Prostate gland (tissue), 2 donors: ENCODE data around the gene ZNF581. TPM values are rescaled to one million over a fixed set of nuclear protein-coding genes. Genes with fewer than 3 reads are reported as not detected.

Source experiments
- DNase-seq: peaks from one replicate; pipeline ENCODE4 v3.0.0-alpha.2; 2019; ENCODE audit warnings: low spot score
- H3K27ac ChIP-seq, 2 donors: fragments of 200-600 bp; sonication (generic); 2 replicates each; pipeline ENCODE4 v1.5.1; 2017 to 2019
- H3K27me3 ChIP-seq: fragments of 200-600 bp; sonication (generic); replicated peaks from 2 replicates; pipeline ENCODE4 v1.5.1; 2019; ENCODE audit not compliant: insufficient read depth
- H3K36me3 ChIP-seq, 2 donors: fragments of 200-600 bp; sonication (generic); 1 replicate in 1 of 2; 2 replicates in 1 of 2; pipeline versions ENCODE4 v1.5.1 to v1.8.1; 2017 to 2019
- H3K4me1 ChIP-seq: fragments of 200-600 bp; sonication (generic); replicated peaks from 2 replicates; pipeline ENCODE4 v1.5.1; 2019
- H3K4me3 ChIP-seq, 2 donors: fragments of 200-600 bp; sonication (generic); 2 replicates each; pipeline ENCODE4 v1.5.1; 2017 to 2019
- H3K9me3 ChIP-seq: fragments of 200-600 bp; sonication (generic); 2 replicates; pipeline ENCODE4 v1.5.1; 2017
- POLR2A ChIP-seq: fragments of 450-650 bp; IDR thresholded peaks from one replicate; pipeline ENCODE4 v1.6.1; 2016; ENCODE audit warnings: antibody characterized with exemption, mild to moderate bottlenecking
- POLR2AphosphoS5 ChIP-seq: sonication (generic); formaldehyde crosslinking; IDR thresholded peaks from one replicate; pipeline ENCODE4 v1.6.1; 2017; ENCODE audit warnings: antibody characterized with exemption
- WGBS: methylation state at CpG from one replicate; pipeline ENCODE4 v1.1.5; 2018; 5-methylcytosine and 5-hydroxymethylcytosine counted together
- intact Hi-C: fragments of 100-400 bp; cut with DNase I; formaldehyde crosslinking; loops from one replicate; pipeline ENCODE4 v1.14.2; 2022
- total RNA-seq, 2 donors: library from RNA; depleted of rRNA; stranded (reverse); fragments of >200 nt; gene quantifications; one replicate each; pipeline ENCODE4 v1.1.0, GENCODE V29; 2016
- TF ChIP-seq, protein P1 (sequence below), 4 experiments: fragments of 200-600 bp in 2 of 4; fragments of 450-650 bp in 2 of 4; sonication (generic) in 2 of 4; IDR thresholded peaks; 1 replicate in 3 of 4; 2 replicates in 1 of 4; pipeline ENCODE4 v1.5.1; 2016 to 2019; ENCODE audit warnings: antibody characterized with exemption in 4 of 4, mild to moderate bottlenecking in 2 of 4, moderate library complexity in 2 of 4

ZNF581 gene
- total RNA-seq, 2 donors from 2014 or later, result 19.7 to 20.6 TPM

GRCh38 chr19:55618426-55618825 is 25.0 kb upstream of the ZNF581 start:
- H3K4me3 ChIP-seq, result no peak overlapping the region
- no peaks in the 10 kb centered on the region for H3K27me3 ChIP-seq
- DNase-seq, result no peak
- WGBS, result 85% methylated on average over 7 of the region's 7 CpGs
- peaks cover 6 to 19% of the 10 kb centered on the region in 2 donors for H3K36me3 ChIP-seq
- intact Hi-C loops, result no loop called here
- H3K27ac ChIP-seq, result no peak overlapping the region
- no peaks in the 10 kb centered on the region for H3K4me1 ChIP-seq
- no peaks in the 10 kb centered on the region for H3K9me3 ChIP-seq
- TF ChIP-seq, protein P1, sequence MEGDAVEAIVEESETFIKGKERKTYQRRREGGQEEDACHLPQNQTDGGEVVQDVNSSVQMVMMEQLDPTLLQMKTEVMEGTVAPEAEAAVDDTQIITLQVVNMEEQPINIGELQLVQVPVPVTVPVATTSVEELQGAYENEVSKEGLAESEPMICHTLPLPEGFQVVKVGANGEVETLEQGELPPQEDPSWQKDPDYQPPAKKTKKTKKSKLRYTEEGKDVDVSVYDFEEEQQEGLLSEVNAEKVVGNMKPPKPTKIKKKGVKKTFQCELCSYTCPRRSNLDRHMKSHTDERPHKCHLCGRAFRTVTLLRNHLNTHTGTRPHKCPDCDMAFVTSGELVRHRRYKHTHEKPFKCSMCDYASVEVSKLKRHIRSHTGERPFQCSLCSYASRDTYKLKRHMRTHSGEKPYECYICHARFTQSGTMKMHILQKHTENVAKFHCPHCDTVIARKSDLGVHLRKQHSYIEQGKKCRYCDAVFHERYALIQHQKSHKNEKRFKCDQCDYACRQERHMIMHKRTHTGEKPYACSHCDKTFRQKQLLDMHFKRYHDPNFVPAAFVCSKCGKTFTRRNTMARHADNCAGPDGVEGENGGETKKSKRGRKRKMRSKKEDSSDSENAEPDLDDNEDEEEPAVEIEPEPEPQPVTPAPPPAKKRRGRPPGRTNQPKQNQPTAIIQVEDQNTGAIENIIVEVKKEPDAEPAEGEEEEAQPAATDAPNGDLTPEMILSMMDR (IDR thresholded peaks at IDR 0.05), result no peak
- TF ChIP-seq POLR2AphosphoS5 (no peak), POLR2A (no peak)

- Histone ChIP-seq H3K27me3 (no peaks in the 10 kb centered on the region), H3K9me3 (no peaks in the 10 kb centered on the region), H3K4me1 (no peaks in the 10 kb centered on the region), H3K27ac (no peak overlapping the region), H3K36me3 (peaks cover 6 to 19% of the 10 kb centered on the region in 2 donors), H3K4me3 (no peak overlapping the region)
- no peak for TF ChIP-seq POLR2A
- no peak for TF ChIP-seq POLR2AphosphoS5
- TF ChIP-seq, protein P1 (IDR thresholded peaks at IDR 0.05), result no peak
- DNase-seq, result no peak
- intact Hi-C loops, result no loop called here
- 72% methylated on average over 3 of the region's 3 CpGs for WGBS
Observed at GRCh38 chr19:55619286-55619685, 24.2 kb upstream of the ZNF581 start.

- peaks cover 6 to 12% of the 10 kb centered on the region in 2 donors for H3K36me3 ChIP-seq
- TF ChIP-seq POLR2AphosphoS5, result no peak
- no peak overlapping the region for H3K4me3 ChIP-seq
- intact Hi-C loops, result no loop called here
- no peak overlapping the region for H3K27ac ChIP-seq
- H3K9me3 ChIP-seq, result no peaks in the 10 kb centered on the region
- H3K4me1 ChIP-seq, result no peaks in the 10 kb centered on the region
- H3K27me3 ChIP-seq, result no peaks in the 10 kb centered on the region
- WGBS, result 88% methylated on average over 12 of the region's 12 CpGs
- no peak for DNase-seq
Observed at GRCh38 chr19:55620410-55621204, 22.8 kb upstream of the ZNF581 start.

DNA sequence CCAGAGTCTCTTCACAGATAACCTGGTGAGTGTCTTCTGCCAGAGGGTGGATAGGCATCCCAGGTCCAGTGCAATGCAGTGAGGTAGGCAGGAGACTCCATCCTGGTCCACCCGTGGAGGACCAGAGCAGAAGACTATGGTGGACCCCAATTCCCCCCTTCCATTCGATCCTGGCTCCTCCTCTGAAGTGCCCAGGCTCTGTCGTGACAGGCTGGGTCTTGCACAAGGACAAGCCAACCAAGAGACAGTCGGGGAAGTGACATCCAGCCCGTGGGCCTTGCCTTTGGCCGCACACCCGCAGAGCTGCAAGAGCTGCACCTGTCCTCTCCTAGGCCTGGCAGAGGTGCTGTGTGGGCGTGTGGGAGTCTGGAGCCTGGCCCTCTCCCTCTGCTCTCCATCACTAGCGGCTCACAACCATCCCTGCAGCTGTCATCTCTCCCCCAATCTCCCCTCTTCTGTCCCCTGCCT is 22.2 kb upstream of the ZNF581 start:
- no peaks in the 10 kb centered on the region for H3K9me3 ChIP-seq
- TF ChIP-seq, protein P1 (IDR thresholded peaks at IDR 0.05), result no peak
- TF ChIP-seq POLR2A (no peak), POLR2AphosphoS5 (no peak)
- H3K36me3 ChIP-seq, result peaks cover 2 to 6% of the 10 kb centered on the region in 2 donors
- intact Hi-C loops, result no loop called here
- no peaks in the 10 kb centered on the region for H3K27me3 ChIP-seq
- H3K27ac ChIP-seq, result no peak overlapping the region
- H3K4me1 ChIP-seq, result no peaks in the 10 kb centered on the region
- DNase-seq, result no peak
- 69% methylated on average over 9 of the region's 9 CpGs for WGBS
- H3K4me3 ChIP-seq, result no peak overlapping the region

- no peak overlapping the region for H3K4me3 ChIP-seq
- no peaks in the 10 kb centered on the region for H3K4me1 ChIP-seq
- no peak for TF ChIP-seq POLR2A
Observed at GRCh38 chr19:55621673-55622231, 21.7 kb upstream of the ZNF581 start.

More at GRCh38 chr19:55621673-55622231, 21.7 kb upstream of the ZNF581 start:
- peaks cover 0 to under 1% of the 10 kb centered on the region in 2 donors for H3K36me3 ChIP-seq
- no peak for DNase-seq
- H3K9me3 ChIP-seq, result no peaks in the 10 kb centered on the region
- intact Hi-C loops, result no loop called here
- no peaks in the 10 kb centered on the region for H3K27me3 ChIP-seq
- H3K27ac ChIP-seq, result no peak overlapping the region
- WGBS, result 96% methylated on average over 48 of the region's 55 CpGs
